Epithelial cell of proximal tubule (primary cell): ENCODE data around the gene ADM5. TPM values are rescaled to one million over a fixed set of nuclear protein-coding genes. Genes with fewer than 3 reads are reported as not detected.

Experiments
- DNase-seq: peaks from one replicate; pipeline ENCODE4 v3.0.0-alpha.2; 2011; ENCODE audit warnings: low read depth
- H3K4me3 ChIP-seq: 2 replicates; pipeline ENCODE4 v1.5.1; 2011; ENCODE audit warnings: low read depth, mild to moderate bottlenecking, low read length
- total RNA-seq: library from RNA; depleted of rRNA; stranded (reverse); fragments of >200 nt; gene quantifications from 2 replicates; pipeline ENCODE4 v1.2.3, GENCODE V29; 2015
- TF ChIP-seq, protein P1 (sequence below): conservative IDR thresholded peaks from 2 replicates; pipeline ENCODE4 v1.5.1; 2012; ENCODE audit warnings: low read depth, mild to moderate bottlenecking, low read length

The ADM5 gene
- total RNA-seq, 1 donor from 2014 or later, result 2.8 TPM

GRCh38 chr19:49660338-49660961 lies 28.9 kb upstream of the ADM5 start:
- TF ChIP-seq, protein P1, sequence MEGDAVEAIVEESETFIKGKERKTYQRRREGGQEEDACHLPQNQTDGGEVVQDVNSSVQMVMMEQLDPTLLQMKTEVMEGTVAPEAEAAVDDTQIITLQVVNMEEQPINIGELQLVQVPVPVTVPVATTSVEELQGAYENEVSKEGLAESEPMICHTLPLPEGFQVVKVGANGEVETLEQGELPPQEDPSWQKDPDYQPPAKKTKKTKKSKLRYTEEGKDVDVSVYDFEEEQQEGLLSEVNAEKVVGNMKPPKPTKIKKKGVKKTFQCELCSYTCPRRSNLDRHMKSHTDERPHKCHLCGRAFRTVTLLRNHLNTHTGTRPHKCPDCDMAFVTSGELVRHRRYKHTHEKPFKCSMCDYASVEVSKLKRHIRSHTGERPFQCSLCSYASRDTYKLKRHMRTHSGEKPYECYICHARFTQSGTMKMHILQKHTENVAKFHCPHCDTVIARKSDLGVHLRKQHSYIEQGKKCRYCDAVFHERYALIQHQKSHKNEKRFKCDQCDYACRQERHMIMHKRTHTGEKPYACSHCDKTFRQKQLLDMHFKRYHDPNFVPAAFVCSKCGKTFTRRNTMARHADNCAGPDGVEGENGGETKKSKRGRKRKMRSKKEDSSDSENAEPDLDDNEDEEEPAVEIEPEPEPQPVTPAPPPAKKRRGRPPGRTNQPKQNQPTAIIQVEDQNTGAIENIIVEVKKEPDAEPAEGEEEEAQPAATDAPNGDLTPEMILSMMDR, result no peak
- no peak overlapping the region for H3K4me3 ChIP-seq
- no peak for DNase-seq

DNA sequence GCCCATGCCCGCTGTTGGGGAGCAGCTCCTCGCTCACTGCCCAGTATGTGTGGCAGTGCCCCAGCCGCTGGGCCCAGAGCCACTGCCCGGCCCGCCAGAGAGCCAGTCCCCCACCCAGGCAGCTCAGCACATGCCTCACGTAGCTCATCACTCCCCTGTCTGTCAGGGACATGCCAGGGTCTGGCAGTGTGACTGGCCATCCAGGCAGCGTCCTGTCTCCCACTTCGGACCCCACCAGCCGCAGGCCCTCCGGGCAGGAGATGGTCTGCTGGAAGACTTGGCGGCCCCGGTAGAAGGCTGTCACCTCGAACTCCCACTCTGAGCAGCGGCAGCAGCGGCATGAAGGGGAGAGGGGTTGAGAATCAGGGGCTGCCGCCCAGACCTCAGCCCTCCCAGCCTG lies 27.4 kb upstream of the ADM5 start:
- TF ChIP-seq, protein P1, result no peak
- DNase-seq, result no peak
- no peak overlapping the region for H3K4me3 ChIP-seq

DNA sequence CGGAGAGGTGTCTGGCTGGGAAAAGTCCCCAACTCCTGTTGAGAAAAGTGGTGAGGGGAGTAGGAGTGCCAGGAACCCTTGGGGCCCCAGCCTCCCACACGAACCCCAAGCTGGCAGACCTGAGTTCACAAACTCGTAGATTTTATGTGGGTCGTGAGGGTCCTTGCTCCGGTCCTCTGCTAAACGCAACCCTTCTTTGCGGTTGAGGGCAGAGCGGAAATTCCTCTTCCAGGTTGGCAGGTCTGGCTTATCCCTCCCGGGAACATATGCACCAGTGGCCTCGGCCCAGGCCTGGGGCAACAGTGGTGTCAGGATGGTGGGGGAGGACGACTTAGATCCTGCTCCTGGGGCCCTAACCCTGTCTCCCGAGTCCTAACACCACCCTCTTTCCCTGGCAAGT lies 26.2 kb upstream of the ADM5 start:
- TF ChIP-seq, protein P1, result no peak
- no peak overlapping the region for H3K4me3 ChIP-seq
- DNase-seq, result no peak

DNA sequence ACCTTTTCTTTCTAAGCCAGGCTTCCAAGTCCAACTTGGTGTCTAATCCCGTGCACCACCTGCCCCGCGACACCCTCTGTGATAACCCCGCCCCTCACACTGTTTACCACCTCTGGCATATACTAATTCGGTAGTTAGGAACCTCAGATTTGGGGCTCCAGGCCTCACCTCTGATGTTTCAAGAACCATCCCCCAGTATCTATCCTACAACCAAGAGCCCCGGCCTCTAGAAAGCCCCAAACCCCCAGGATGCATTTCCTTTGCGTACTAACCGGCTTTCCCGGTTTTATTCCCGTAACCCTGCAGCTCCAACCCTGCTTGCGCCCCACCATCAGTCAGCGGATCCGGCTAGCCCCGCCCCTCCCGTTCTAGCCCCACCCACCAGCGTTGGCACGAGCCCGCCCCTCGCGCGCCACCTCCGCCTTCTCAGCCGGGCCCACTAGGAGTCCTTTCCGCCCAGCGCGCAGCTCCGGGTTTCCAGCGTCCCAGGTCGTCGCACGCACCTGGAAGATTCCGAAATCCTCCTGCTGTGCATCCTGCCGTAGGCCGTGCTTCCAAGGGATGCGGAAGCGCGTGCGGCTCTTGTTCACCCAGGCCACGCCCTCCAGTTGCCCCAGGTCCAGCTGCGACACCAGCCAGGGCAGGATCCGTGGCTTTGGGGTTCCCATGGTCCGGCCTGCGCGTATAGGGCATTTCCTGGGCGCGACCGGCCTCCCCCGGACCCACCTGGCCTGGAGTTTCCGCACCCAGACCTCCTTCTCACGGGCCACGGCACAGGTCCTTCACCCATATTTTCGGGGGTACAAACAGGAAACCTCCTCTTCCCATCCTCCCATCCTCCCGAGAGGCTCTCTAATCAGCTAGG lies 25.0 kb upstream of the ADM5 start:
- DNase-seq, result no peak
- TF ChIP-seq, protein P1, result no peak
- peak overlapping the region; percentile 87 for H3K4me3 ChIP-seq

GRCh38 chr19:49665036-49665350 lies 24.4 kb upstream of the ADM5 start:
- DNase-seq, result no peak
- TF ChIP-seq, protein P1, result no peak
- peak overlapping the region; percentile 87 for H3K4me3 ChIP-seq

- DNase-seq, result peak; percentile 71
- peak within 1 kb of the TSS; percentile 87 for H3K4me3 ChIP-seq
Observed at GRCh38 chr19:49665351-49666119, 23.9 kb upstream of the ADM5 start, which contains the start of the genes BCL2L12 and IRF3. BCL2L12 (plus strand) TSS chr19:49665933; CDS start chr19:49666693, 760 bp downstream. IRF3 (minus strand) TSS chr19:49665857; CDS start chr19:49664838, 1,019 bp downstream.

More at GRCh38 chr19:49665351-49666119, 23.9 kb upstream of the ADM5 start, which contains the start of the genes BCL2L12 and IRF3:
- TF ChIP-seq, protein P1, result no peak
